Stimulated activated CD4-positive, alpha-beta T cell treated with anti-CD3 and anti-CD28 coated beads, Interleukin-1b, Interleukin-23, amount 100 ng/mL, for 48 hours (primary cell): ENCODE measurements around the gene CABCOCO1.

ENCODE experiments used
- DNase-seq: peaks from one replicate; pipeline ENCODE4 v3.0.0-alpha.2; 2020

CABCOCO1 gene

DNA sequence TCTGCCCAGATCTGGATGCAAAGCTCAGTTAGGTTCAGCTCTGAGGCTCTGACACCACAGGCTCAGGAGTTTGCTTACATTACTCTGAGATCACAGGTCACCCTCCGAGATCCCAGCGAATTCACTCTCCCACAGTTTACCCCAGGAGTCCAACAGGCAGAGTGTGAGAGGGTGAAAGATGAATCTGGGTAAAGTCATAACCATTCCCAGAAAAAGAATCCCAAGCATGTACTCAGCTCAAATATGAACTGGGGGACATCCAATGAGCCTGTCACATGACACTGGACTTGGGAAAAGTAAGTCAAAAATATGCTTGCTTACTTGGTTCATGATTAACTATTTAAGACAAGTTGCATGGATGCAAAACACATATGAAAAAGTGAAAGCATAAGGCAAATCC lies 128.5 kb downstream of the CABCOCO1 start:
- DNase-seq, result no peak

DNA sequence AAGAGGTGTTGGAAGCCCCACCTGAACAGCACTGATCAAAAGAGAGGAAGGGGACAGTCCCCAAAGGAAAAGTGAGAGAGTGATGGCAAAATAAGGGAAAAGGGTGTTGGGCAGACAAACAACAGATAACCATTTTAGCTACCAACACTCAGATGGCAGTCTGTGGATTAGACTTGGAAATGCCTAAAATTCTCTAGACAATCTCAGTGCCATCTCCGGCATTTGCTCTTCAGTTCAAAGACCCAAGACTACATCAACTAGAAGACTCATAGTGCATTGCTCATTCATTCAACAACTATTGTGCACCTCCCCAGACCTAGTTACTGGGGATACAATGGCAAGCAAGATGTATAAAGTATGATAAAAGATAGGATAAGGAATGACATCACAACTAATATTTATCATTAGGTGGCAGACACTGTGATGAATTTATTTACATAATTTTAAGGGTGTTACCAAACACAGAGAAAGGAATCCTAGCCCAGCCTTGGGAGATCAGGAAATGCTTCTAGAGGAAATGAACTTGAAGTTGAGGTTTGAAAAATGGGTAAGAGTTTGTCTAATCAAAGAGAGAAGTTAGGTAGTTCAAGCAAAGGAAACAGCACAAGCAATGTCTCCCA lies 129.5 kb downstream of the CABCOCO1 start:
- DNase-seq, result no peak

DNA sequence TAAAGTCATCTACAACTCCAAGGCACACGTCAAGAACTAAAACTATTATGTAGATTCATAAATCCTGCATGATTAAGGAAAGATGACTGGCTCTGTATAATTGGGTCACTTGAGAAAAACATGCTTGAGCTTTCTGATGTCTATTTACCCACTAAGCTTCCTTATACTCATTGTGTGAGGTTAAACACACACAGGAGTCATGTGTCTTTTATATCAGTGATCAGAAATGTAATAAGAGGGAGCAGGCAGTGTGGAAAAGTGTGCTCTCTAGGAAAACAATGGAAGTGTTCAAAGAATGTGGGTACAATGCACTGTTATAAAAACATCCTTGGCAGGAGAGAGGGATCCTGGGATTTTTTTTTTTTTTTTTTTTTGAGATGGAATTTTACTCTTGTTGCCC lies 130.2 kb downstream of the CABCOCO1 start:
- DNase-seq, result no peak

DNA sequence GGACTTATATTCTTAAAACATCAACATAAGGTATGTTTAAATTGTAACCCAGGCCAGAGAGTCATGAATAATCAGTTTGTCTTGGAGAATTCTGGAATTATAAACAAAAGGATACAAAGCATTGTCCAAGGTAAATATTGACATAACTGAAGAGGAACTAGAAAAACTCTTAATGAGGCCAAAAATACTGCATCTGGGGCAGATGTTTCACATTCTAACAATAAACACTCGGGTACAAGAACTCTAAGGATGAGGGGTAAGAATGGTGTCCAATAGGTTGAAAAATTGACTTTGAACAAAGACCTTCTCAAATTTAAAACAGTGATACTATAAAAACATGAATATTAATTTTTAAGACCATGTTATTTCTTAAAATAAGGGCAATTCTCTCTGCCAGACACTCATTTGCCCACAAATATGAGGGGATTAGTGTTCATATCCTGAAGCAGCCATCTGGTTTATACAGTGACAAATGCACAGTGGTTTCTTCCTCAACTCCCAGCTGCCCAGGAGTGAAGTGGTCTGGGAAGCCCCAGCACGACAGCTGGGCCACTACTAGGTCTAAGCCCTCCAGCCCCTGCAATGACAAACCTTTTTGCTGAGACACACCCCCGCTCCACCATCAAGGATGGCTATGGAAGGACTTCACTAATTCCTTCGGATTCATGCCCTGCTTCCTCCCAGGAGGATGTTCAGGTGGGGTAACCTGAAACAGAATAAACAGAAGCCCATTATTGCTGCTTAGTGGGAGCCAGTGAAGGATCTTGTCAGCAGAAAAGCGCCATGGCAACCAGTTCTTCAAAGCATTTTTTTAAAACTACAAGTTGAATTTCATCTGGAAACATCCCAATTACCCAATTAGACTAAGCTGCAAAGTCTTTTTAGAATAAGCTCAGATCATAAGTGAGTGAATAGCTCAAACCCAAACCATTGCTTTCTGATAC lies 131.3 kb downstream of the CABCOCO1 start:
- no peak for DNase-seq

DNA sequence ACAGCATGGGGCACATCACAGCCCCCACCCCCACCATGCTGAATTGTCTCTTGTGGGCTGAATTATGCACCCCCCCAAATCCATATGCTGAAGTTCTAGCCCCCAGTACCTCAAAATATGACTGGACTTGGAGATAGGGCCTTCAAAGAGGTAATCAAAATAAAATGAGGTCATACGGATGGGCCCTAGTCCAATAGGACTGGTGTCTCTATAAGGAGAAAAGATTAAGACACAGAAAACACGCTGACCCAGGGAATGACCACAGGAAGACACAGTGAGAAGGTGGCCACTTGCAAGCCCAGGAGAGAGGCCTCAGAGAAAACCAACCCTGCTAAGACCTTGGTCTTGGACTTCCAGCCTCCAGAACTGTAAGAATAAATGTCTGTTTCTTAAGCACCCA lies 132.4 kb downstream of the CABCOCO1 start:
- no peak for DNase-seq

DNA sequence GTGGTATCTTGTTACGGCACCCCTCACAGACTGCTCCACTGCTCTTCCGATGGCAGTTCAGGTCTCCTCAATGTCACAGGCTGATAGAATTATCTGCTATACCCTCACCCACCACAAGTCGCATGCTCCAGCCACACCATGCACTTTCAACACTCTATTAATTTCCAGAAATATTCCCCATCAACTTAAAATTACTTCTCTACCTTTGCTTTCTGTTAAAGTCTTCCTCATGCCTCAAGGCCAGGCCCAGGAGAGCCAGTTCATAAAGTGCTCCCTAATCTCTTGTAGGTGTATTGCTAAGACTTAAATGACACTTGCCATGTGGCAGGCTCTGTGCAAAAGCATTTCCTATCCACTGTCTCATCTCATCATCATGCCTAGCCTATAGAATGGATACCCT lies 132.8 kb downstream of the CABCOCO1 start:
- DNase-seq, result no peak

DNA sequence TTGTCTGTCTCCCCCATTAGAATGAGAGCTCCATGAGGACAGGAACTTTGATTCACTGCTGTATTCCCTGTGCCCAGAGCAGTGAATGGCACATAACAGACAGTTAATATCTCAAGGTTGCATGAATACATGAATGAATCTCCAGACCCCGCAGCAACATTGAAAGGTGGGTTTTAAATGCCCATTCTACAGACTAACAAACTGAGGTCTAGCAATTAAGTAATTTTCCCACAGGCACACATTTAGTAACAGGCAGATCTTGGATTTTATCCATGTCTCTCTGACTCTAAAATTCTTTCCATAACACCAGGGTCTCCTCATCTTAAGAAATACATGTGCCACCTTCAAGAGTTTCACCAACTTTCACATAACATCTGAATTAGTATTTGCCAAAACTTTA lies 134.1 kb downstream of the CABCOCO1 start:
- DNase-seq, result no peak

DNA sequence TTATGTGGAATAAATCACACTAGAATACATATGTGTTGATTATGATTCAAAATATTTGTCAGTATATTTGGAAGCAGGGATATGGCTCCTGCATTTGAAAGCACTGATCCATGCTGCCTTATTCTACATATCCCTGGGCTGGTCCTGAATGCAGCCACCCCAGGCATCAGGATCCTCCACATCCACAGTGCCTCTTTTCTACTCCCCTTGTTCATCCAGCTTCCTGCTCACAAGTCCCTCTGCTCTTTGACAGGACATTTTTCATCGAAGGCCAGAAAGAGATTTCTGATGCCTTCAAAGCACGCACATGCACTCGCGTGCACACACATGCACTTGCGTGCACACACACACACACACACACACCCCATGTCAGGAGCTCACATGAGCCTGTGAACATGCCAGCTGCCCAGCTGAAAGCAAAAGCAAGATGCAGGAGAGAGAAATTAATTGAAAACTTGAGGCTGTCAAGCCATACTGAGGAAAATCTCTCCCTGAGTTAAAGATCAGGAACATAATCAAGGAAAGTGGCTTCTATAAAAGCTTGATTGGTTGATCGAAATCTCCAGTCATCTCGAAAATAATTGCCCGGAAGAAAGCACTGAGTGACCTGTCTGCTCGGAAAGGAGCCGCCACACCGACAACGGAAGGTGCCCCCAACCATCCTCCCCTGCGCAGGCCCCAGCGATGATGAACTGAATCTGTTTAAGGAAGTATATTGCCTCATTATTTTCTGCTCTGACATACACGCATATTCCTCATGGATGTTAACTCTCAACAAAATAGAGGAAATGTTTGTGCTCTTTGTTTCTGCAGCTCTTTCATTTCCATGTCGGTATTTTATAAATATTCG lies 134.8 kb downstream of the CABCOCO1 start:
- no peak for DNase-seq

DNA sequence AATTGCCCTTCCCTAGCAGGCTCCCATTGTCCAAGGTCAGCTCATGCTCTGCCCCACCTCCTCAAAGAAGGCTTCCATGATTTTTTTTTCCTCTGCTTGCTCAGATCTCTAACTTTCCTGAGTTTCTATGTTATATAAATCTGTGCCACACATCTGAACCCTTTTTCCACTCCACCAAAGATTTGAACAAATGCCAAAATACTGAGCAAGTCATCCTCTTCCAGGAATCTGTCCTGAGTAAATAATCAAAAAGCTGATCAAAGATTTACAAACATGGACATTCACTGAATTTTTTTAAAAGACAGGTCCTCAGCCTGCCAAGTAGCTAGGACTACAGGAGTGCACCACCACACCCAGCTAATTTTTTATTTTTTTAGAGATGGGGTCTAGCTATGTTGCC lies 136.0 kb downstream of the CABCOCO1 start:
- DNase-seq, result no peak

DNA sequence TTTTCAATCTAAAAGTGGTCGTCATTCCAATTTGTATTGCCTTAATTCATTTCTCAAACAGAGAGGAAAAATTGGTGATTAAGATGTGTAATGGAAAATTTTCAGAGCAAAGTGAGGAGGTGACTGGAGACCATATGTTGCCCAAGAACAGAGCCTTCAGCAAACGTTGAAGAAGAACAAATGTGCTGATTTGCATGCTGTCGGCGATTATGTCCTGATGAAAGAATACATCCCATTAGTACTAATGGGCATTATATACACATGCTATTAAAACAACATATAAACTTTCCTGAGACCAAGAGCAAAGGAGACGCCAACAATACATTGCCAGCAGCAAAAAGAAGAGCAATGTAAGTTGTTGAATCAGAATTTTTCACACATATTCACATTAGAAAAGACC lies 138.8 kb downstream of the CABCOCO1 start:
- no peak for DNase-seq

DNA sequence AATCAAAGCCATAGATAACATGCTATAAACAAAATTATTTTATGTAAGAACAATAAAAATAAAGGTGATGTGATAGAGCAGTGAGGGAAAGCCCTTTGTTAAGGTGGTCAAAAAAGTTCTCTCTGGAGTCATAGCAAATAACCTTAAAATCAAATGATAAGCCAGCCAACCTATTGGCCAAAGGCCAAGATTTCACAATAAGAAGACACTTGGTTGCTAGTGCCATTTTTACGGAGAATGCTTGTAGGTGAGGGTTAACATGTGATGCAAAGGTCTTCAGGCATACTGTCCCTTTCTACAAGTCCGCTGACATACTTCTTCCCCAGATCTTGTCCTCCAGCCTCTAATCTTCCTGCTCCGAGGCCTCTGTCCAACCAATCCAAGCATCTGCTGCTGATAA lies 140.5 kb downstream of the CABCOCO1 start:
- no peak for DNase-seq

DNA sequence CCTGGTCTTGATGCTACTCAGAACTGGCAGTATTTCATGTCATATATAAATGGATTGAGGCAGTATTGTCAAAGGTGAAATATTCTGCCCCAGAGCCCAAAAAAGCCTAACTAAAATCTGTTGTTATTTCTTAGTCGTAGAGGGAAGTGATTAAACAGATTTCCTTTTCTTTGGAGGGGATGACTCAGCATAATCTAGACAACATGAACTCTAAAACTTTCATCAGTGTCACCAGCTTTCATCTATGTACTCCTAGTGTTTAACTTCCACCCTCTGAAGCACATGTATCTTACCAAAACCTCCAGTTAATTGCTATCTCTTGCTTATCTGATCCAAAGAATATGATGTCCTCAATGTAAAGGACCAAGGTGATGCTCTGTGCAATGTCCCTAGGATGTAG lies 141.7 kb downstream of the CABCOCO1 start:
- no peak for DNase-seq

DNA sequence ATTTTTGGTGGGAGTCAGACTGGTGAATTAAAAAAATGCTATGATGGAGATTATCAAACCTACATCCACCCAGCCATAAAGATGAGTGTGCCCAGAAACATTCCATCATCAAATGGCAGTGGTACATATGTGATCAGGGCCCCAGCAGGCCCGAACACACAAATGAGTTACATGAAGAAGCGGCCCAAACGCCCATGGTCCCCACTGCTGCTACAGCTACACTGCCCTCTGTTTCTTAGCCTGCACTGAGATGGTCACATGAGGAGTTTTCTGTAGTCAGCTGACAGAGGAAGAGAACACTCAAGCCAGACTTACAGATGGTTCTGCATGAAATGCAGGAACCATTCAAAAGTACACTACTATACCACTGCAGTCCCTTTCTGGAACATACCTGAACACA lies 142.4 kb downstream of the CABCOCO1 start:
- DNase-seq, result no peak

DNA sequence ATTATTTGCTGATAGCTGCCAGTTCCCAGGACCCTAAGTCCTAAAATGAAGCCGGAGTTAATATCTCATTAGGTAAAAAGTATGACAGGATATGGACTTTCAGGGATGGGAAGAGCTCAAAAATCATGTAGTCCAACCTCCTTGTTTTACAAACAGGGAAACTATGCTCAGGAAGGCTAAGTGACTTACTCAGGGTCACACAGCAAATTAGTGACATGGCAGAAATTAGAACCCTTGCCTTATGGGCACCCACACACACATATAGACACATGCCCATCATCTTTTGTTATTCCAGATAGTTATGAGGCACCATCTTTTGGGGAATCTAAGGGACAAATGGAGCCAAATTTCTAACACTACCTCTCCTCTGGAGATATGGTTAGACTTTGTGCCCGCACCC lies 147.5 kb downstream of the CABCOCO1 start:
- no peak for DNase-seq

DNA sequence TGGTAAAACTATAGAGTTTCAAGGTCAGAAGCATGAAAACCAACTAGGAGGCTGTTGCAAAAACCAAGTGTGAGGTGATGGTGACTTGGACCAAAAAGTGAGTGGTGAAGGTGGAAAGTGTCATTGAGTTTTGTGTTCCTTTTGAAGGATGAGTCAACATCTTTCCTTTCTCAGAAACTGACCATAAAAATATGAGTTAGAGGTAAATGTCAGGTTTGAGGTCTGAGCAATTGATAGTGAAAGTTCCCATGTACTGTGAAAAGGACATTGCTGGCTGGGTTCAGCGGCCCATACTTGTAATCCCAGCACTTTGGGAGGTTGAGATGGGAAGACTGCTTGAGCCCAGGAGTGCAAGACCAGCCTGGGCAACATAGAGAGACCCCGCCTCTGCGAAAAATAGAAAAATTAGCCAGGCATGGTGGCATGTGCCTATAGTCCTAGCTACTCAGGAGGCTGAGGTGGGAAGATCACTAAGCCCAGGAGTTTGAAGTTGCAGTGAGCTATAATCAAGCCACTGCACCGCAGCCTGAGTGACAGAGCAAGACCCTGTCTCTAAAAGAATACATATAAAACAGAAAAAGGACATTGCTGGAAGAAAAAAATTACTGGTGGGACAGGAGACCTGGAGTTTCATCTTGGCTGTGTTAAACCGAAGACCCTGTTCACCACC lies 149.5 kb downstream of the CABCOCO1 start:
- DNase-seq, result no peak

DNA sequence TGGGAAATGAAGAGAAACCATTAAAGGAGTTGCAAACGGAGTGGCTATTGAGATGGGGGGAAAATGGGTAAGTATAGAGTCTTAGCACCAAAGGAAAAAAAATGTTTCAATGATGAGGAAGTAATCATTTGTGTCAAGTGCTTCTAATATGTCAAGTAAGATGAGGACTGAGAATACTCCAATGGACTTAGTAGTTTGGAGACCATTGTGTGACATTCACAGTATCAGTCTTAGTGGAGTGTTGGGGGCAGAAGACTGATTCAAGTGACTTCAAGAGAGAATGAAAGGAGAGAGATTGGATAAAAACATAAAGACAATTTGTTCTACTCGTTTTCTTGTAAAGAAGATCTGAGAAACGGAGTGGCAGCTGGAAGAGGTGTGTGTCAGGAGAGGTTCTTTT lies 150.2 kb downstream of the CABCOCO1 start:
- no peak for DNase-seq

DNA sequence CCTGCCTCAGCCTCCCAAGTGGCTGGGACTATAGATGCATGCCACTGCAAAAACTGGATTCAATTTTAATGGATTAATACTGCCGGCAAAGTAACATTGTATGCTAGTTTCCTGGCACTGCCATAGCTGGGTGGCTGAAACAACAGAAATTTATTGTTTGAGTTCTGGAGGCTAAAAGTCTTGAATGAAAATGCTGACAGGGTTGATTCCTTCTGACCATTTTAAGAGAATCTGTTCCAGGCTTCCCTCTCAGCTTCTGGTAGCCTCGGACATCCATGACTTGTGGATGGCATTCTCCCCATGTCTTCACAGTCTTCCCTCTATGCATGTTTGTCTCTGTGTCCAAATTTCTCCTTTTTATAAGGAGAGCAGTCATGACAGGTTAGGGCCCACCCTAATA lies 151.4 kb downstream of the CABCOCO1 start:
- DNase-seq, result no peak

DNA sequence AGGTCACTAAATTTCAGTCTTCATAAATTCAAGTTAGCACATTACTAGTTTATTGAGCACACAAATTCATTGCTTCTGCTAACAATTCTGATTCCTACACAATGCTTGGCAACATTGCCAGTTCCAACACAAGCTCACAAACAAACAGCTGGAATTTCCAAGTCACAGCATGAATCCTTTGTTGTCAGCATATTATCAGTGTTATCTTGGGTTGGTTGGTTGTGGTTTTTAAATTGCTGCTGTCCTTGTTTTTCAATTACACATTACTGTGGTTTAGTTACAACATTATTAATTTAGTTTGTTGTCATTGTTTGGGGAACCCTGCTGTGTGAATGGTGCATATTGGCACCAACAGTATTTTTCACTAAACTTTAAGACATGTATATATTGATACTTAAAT lies 152.8 kb downstream of the CABCOCO1 start:
- no peak for DNase-seq
